ENCODE data around the gene RNF169. TPM values are rescaled to one million over a fixed set of nuclear protein-coding genes. Genes with fewer than 3 reads are reported as not detected.

The RNF169 gene
- total and polyA plus RNA-seq, 2 of the 13 experiments (the other 11 are each of a cell fraction or from before 2014, with no cell fraction given), result 5.3 to 14.2 TPM

DNA sequence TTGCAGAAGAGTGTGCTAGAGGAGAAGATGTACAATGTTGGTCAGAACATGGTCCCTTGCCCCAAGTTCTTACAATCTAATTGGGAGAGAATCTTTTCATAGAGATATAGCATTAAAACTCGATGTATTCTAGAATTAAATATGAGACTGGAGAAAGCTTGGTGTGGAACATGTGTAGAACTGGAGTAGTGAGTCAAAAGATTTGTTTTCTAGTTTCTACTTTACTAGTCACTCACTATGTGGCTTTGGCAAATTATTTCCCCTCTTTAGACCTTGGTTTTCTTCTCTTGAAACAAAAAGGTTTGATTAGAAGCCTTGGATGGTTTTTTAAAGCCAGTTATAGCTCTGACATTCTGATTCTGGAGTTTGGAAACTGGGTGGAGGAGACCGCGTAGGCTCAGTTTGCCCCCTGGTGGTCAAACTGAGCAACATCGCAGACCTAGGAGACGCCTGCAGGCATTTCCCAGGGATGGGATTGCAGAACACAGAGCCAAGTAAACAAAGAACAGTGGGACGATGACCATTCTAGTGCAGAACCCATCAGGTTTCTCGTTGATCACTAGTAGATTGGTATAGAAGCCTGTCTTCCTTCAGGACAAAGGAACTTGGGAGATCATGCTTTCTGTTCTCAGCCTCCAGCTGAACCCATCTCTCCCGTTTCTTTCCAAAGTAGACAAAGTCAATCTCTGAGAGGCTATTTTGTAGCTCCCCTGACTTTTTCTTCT lies 8.9 kb upstream of the RNF169 start (continued):
- TF ChIP-seq CREB1 (IDR thresholded peaks at IDR 0.05) (no peak), CREB1 (CRISPR knock-in tag; IDR thresholded peaks at IDR 0.05) (peak; percentile 30; the same call in 1 of the 2 replicates), XRCC5 (optimal IDR thresholded peaks at IDR 0.05; ENCODE audit: low read length) (peak; percentile 74), YY1 (IDR thresholded peaks at IDR 0.05; ENCODE audit: insufficient read depth, insufficient replicate concordance, low read depth, low read length) (peak; percentile 20), ZNF160 (CRISPR knock-in tag; IDR thresholded peaks at IDR 0.05) (no peak), ZNF816 (CRISPR knock-in tag; IDR thresholded peaks at IDR 0.05; ENCODE audit: borderline replicate concordance) (no peak), IKZF1 (IDR thresholded peaks at IDR 0.05) (no peak), ZNF660 (CRISPR knock-in tag; IDR thresholded peaks at IDR 0.05; ENCODE audit: borderline replicate concordance, low read depth) (no peak), SNRNP70 (IDR thresholded peaks at IDR 0.05; ENCODE audit: low read depth, low read length) (no peak), RAD51 (IDR thresholded peaks at IDR 0.05; ENCODE audit: borderline replicate concordance) (no peak), TOE1 (CRISPR knock-in tag; IDR thresholded peaks at IDR 0.05) (no peak), PTBP1 (IDR thresholded peaks at IDR 0.05; ENCODE audit: low read depth, low read length, poor library complexity, severe bottlenecking) (no peak), JDP2 (CRISPR knock-in tag; IDR thresholded peaks at IDR 0.05; ENCODE audit: borderline replicate concordance) (no peak), HMG20A (CRISPR knock-in tag; IDR thresholded peaks at IDR 0.05; ENCODE audit: borderline replicate concordance) (no peak), KDM2A (CRISPR knock-in tag; IDR thresholded peaks at IDR 0.05; ENCODE audit: borderline replicate concordance, low read depth) (0 out of 2 replicates have a peak, but pooled peaks have one; percentile 21)
- TF ChIP-seq, protein P1, sequence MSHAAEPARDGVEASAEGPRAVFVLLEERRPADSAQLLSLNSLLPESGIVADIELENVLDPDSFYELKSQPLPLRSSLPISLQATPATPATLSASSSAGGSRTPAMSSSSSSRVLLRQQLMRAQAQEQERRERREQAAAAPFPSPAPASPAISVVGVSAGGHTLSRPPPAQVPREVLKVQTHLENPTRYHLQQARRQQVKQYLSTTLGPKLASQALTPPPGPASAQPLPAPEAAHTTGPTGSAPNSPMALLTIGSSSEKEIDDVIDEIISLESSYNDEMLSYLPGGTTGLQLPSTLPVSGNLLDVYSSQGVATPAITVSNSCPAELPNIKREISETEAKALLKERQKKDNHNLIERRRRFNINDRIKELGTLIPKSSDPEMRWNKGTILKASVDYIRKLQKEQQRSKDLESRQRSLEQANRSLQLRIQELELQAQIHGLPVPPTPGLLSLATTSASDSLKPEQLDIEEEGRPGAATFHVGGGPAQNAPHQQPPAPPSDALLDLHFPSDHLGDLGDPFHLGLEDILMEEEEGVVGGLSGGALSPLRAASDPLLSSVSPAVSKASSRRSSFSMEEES (CRISPR knock-in tag; IDR thresholded peaks at IDR 0.05), result no peak
- TF ChIP-seq, protein P2, sequence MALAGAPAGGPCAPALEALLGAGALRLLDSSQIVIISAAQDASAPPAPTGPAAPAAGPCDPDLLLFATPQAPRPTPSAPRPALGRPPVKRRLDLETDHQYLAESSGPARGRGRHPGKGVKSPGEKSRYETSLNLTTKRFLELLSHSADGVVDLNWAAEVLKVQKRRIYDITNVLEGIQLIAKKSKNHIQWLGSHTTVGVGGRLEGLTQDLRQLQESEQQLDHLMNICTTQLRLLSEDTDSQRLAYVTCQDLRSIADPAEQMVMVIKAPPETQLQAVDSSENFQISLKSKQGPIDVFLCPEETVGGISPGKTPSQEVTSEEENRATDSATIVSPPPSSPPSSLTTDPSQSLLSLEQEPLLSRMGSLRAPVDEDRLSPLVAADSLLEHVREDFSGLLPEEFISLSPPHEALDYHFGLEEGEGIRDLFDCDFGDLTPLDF (CRISPR knock-in tag; IDR thresholded peaks at IDR 0.05), result no peak
- TF ChIP-seq, protein P3, sequence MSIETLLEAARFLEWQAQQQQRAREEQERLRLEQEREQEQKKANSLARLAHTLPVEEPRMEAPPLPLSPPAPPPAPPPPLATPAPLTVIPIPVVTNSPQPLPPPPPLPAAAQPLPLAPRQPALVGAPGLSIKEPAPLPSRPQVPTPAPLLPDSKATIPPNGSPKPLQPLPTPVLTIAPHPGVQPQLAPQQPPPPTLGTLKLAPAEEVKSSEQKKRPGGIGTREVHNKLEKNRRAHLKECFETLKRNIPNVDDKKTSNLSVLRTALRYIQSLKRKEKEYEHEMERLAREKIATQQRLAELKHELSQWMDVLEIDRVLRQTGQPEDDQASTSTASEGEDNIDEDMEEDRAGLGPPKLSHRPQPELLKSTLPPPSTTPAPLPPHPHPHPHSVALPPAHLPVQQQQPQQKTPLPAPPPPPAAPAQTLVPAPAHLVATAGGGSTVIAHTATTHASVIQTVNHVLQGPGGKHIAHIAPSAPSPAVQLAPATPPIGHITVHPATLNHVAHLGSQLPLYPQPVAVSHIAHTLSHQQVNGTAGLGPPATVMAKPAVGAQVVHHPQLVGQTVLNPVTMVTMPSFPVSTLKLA (IDR thresholded peaks at IDR 0.05), result no peak
- TF ChIP-seq, protein P4, sequence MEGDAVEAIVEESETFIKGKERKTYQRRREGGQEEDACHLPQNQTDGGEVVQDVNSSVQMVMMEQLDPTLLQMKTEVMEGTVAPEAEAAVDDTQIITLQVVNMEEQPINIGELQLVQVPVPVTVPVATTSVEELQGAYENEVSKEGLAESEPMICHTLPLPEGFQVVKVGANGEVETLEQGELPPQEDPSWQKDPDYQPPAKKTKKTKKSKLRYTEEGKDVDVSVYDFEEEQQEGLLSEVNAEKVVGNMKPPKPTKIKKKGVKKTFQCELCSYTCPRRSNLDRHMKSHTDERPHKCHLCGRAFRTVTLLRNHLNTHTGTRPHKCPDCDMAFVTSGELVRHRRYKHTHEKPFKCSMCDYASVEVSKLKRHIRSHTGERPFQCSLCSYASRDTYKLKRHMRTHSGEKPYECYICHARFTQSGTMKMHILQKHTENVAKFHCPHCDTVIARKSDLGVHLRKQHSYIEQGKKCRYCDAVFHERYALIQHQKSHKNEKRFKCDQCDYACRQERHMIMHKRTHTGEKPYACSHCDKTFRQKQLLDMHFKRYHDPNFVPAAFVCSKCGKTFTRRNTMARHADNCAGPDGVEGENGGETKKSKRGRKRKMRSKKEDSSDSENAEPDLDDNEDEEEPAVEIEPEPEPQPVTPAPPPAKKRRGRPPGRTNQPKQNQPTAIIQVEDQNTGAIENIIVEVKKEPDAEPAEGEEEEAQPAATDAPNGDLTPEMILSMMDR (CRISPR knock-in tag; IDR thresholded peaks at IDR 0.05), result peak; percentile 85
- TF ChIP-seq, protein P5, sequence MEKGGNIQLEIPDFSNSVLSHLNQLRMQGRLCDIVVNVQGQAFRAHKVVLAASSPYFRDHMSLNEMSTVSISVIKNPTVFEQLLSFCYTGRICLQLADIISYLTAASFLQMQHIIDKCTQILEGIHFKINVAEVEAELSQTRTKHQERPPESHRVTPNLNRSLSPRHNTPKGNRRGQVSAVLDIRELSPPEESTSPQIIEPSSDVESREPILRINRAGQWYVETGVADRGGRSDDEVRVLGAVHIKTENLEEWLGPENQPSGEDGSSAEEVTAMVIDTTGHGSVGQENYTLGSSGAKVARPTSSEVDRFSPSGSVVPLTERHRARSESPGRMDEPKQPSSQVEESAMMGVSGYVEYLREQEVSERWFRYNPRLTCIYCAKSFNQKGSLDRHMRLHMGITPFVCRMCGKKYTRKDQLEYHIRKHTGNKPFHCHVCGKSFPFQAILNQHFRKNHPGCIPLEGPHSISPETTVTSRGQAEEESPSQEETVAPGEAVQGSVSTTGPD (CRISPR knock-in tag; IDR thresholded peaks at IDR 0.05), result no peak

Measured in HepG2 (cell line).